Measurements from ENCODE around the gene WNT16.
"Not testable (repeated sequence)": the region's sequence is repeated elsewhere in the genome, so short reads cannot be mapped to it uniquely, and the experiment has no call there.

The WNT16 gene, protein sequence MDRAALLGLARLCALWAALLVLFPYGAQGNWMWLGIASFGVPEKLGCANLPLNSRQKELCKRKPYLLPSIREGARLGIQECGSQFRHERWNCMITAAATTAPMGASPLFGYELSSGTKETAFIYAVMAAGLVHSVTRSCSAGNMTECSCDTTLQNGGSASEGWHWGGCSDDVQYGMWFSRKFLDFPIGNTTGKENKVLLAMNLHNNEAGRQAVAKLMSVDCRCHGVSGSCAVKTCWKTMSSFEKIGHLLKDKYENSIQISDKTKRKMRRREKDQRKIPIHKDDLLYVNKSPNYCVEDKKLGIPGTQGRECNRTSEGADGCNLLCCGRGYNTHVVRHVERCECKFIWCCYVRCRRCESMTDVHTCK

DNA sequence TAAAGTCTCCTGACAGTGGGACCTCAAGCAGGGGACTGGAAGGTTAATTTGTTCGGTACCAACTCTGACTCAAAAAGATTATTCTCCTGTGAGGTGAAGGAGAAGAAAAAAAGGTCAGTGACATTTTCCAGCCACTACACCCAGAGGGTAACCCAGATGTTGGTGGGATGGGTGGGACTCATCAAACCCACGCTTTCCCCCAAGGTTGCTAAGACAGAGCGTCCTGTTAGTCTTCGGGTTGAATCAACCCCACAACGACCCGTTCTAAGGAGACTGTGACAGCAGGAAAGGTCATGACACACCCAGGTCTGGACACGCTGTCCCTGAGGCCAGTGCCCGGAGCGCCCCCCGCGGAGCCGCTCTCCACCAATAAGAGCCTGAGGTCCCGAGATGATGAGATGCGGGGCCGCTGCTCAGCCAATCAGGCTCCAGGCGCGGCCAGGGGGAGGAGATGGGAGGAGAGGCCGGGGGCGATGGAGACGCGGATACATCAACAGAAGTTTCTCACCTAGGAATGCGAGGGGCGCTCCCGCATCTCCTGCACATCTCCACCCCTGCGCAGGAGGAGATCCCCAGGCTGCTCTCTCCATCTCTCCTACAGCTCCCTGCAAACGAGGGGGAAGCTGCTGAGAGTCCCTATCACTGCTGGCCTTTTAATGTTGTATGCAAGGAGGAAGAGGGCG is at the start of gene WNT16:
Gene WNT16 (plus strand): TSS at position 493 of the 683 bp plus-strand sequence. CDS start 293 bp downstream, outside the sequence.
- H3K27ac Mint-ChIP-seq (ENCODE audit: low read depth) = no peak within 1 kb of the TSS
- no peaks in the 10 kb centered on the region for H3K9me3 Mint-ChIP-seq
- H3K36me3 Mint-ChIP-seq (ENCODE audit: insufficient read depth) = peaks cover 2% of the 10 kb centered on the region
- peak within 1 kb of the TSS; percentile 54 for H3K4me3 Mint-ChIP-seq
- H3K27me3 Mint-ChIP-seq = peaks cover 77% of the 10 kb centered on the region
- no peak for DNase-seq (ENCODE audit: low spot score in 2 of 2)
- ATAC-seq (replicated peaks; ENCODE audit: extremely low read depth, poor library complexity, severe bottlenecking) = no peak
- H3K4me1 Mint-ChIP-seq = peaks cover 21% of the 10 kb centered on the region

- Mint-ChIP-seq H3K9me3 (no peaks in the 10 kb centered on the region), H3K27ac (ENCODE audit: low read depth) (no peak overlapping the region), H3K4me3 (no peak overlapping the region), H3K36me3 (ENCODE audit: insufficient read depth) (no peaks in the 10 kb centered on the region), H3K4me1 (no peaks in the 10 kb centered on the region), H3K27me3 (peaks cover 35% of the 10 kb centered on the region)
- DNase-seq (ENCODE audit: low spot score in 2 of 2) = no peak
- no peak for ATAC-seq (replicated peaks; ENCODE audit: extremely low read depth, poor library complexity, severe bottlenecking)
These were observed 49.7 kb upstream of the WNT16 start for GRCh38 chr7:121279060-121279620.

GRCh38 chr7:121279822-121280221 is 49.0 kb upstream of the WNT16 start:
- no peaks in the 10 kb centered on the region for H3K36me3 Mint-ChIP-seq (ENCODE audit: insufficient read depth)
- peaks cover 40% of the 10 kb centered on the region for H3K27me3 Mint-ChIP-seq
- no peaks in the 10 kb centered on the region for H3K4me1 Mint-ChIP-seq
- H3K27ac Mint-ChIP-seq (ENCODE audit: low read depth) = no peak overlapping the region
- no peak overlapping the region for H3K4me3 Mint-ChIP-seq
- H3K9me3 Mint-ChIP-seq = peaks cover 2% of the 10 kb centered on the region
- DNase-seq (ENCODE audit: low spot score in 2 of 2) = no peak
- no peak for ATAC-seq (replicated peaks; ENCODE audit: extremely low read depth, poor library complexity, severe bottlenecking)

GRCh38 chr7:121280656-121281055 is 48.1 kb upstream of the WNT16 start:
- ATAC-seq (replicated peaks; ENCODE audit: extremely low read depth, poor library complexity, severe bottlenecking) = no peak
- H3K9me3 Mint-ChIP-seq = peaks cover 11% of the 10 kb centered on the region
- H3K4me1 Mint-ChIP-seq = no peaks in the 10 kb centered on the region
- H3K36me3 Mint-ChIP-seq (ENCODE audit: insufficient read depth) = no peaks in the 10 kb centered on the region
- no peak overlapping the region for H3K27ac Mint-ChIP-seq (ENCODE audit: low read depth)
- peaks cover 48% of the 10 kb centered on the region for H3K27me3 Mint-ChIP-seq
- no peak overlapping the region for H3K4me3 Mint-ChIP-seq
- no peak for DNase-seq (ENCODE audit: low spot score in 2 of 2)

DNA sequence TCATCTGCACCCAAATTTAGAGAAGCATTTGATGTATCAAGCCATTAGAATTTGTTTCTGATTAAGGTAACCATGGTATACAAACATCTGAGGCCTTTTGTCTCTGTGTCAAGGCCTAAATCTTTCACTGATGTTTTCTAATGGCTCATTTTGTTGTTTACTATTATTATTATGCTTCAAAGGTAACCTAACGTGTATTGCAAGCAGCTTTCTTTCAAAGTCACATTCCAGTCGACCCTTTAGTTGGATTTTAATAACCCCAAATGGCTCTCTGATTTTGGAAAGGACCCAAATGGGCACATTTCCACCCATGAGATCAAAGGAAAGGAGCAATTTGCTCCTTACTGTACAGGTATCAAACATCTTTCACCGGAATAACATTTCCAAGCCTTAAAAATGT is 46.7 kb upstream of the WNT16 start:
- Mint-ChIP-seq H3K27ac (ENCODE audit: low read depth) (no peak overlapping the region), H3K4me3 (no peak overlapping the region), H3K4me1 (no peaks in the 10 kb centered on the region), H3K36me3 (ENCODE audit: insufficient read depth) (no peaks in the 10 kb centered on the region), H3K9me3 (peaks cover 13% of the 10 kb centered on the region), H3K27me3 (peaks cover 38% of the 10 kb centered on the region)
- no peak for DNase-seq (ENCODE audit: low spot score in 2 of 2)
- ATAC-seq (replicated peaks; ENCODE audit: extremely low read depth, poor library complexity, severe bottlenecking) = no peak

GRCh38 chr7:121285066-121285667 is 43.6 kb upstream of the WNT16 start:
- H3K27me3 Mint-ChIP-seq = peaks cover 14% of the 10 kb centered on the region
- no peaks in the 10 kb centered on the region for H3K4me1 Mint-ChIP-seq
- ATAC-seq (replicated peaks; ENCODE audit: extremely low read depth, poor library complexity, severe bottlenecking) = no peak
- H3K4me3 Mint-ChIP-seq = no peak overlapping the region
- peaks cover 13% of the 10 kb centered on the region for H3K9me3 Mint-ChIP-seq
- no peaks in the 10 kb centered on the region for H3K36me3 Mint-ChIP-seq (ENCODE audit: insufficient read depth)
- H3K27ac Mint-ChIP-seq (ENCODE audit: low read depth) = no peak overlapping the region
- DNase-seq (ENCODE audit: low spot score in 2 of 2) = no peak

GRCh38 chr7:121286186-121286585 is 42.6 kb upstream of the WNT16 start:
- no peak overlapping the region for H3K4me3 Mint-ChIP-seq

DNA sequence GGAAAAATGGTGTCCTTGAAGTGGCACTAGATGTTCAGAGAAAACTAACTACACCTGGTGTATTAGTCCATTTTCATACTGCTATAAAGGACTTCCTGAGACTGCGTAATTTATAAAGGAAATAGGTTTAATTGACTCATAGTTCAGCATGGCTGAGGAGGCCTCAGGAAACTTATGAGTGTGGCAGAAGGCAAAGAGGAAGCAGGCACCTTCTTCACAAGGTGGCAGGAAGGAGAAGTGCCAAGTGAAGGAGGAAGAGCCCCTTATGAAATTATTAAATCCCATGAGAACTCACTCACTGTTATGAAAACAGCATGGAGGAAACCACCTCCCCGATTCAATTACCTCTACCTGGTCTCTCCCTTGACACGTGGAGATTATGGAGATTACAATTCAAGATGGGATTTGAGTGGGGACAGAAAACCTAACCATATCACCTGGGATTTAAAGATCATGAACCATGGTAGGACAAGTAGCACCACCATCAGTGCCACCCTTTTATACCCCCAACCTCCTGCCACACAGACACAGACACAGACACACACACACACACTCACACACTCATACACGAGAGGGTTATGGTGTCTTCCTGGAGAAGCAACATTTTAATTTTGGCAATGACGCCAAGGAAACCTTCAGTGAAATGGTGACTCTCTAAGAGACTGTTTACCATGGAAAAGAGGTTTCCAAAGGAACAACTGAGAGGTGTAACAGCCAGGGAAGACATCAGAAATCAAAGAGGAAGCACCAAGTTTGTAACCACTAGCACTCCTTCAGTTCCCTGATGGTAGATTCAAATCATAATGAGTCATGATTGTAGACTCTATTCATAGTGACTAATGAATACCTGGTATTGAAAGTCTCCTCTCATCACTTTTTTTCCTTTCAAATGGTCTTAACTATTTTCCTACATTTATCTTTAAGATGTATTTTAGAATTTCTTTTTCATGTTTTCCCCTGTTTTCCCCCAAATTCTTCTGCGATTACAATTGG is 41.8 kb upstream of the WNT16 start:
- no peak overlapping the region for H3K27ac Mint-ChIP-seq (ENCODE audit: low read depth)
- peaks cover 19% of the 10 kb centered on the region for H3K27me3 Mint-ChIP-seq
- H3K4me1 Mint-ChIP-seq = no peaks in the 10 kb centered on the region
- no peaks in the 10 kb centered on the region for H3K36me3 Mint-ChIP-seq (ENCODE audit: insufficient read depth)
- H3K9me3 Mint-ChIP-seq = peaks cover 15% of the 10 kb centered on the region
- ATAC-seq (replicated peaks; ENCODE audit: extremely low read depth, poor library complexity, severe bottlenecking) (no peak), DNase-seq (ENCODE audit: low spot score in 2 of 2) (no peak)
- H3K4me3 Mint-ChIP-seq = no peak overlapping the region

More at GRCh38 chr7:121286186-121286585, 42.6 kb upstream of the WNT16 start:
- DNase-seq (ENCODE audit: low spot score in 2 of 2) (no peak), ATAC-seq (replicated peaks; ENCODE audit: extremely low read depth, poor library complexity, severe bottlenecking) (no peak)
- Mint-ChIP-seq H3K27me3 (peaks cover 14% of the 10 kb centered on the region), H3K9me3 (peaks cover 13% of the 10 kb centered on the region), H3K36me3 (ENCODE audit: insufficient read depth) (no peaks in the 10 kb centered on the region), H3K27ac (ENCODE audit: low read depth) (no peak overlapping the region), H3K4me1 (no peaks in the 10 kb centered on the region)

DNA sequence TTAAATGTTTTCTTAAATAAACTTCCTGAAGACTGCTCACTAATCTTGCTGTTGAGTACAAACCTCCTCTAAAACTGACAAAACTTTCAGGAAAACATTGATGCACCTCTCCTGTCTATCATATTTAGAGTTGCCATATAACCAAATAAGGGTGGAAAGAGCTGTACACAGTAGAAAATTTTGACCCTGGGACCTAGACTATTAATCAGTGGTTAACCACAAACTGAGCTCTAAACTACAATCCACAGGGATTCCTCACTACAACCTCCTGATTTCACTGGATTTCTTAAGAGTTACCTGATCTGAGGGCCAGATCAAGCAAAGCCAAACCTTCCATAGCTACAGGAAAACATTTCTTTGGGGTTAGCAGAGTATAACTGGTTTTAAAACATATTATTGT is 39.9 kb upstream of the WNT16 start:
- Mint-ChIP-seq H3K4me1 (no peaks in the 10 kb centered on the region), H3K4me3 (no peak overlapping the region), H3K27ac (ENCODE audit: low read depth) (no peak overlapping the region), H3K9me3 (peaks cover 23% of the 10 kb centered on the region), H3K27me3 (peaks cover 38% of the 10 kb centered on the region), H3K36me3 (ENCODE audit: insufficient read depth) (no peaks in the 10 kb centered on the region)
- ATAC-seq (replicated peaks; ENCODE audit: extremely low read depth, poor library complexity, severe bottlenecking) (no peak), DNase-seq (ENCODE audit: low spot score in 2 of 2) (no peak)

GRCh38 chr7:121289930-121290329 is 38.9 kb upstream of the WNT16 start:
- ATAC-seq (replicated peaks; ENCODE audit: extremely low read depth, poor library complexity, severe bottlenecking); DNase-seq (ENCODE audit: low spot score in 2 of 2); H3K36me3 Mint-ChIP-seq (ENCODE audit: insufficient read depth); H3K4me3 Mint-ChIP-seq; H3K27ac Mint-ChIP-seq (ENCODE audit: low read depth); H3K4me1 Mint-ChIP-seq: not testable (repeated sequence)
- H3K9me3 Mint-ChIP-seq = peaks cover 23% of the 10 kb centered on the region
- peaks cover 37% of the 10 kb centered on the region for H3K27me3 Mint-ChIP-seq

DNA sequence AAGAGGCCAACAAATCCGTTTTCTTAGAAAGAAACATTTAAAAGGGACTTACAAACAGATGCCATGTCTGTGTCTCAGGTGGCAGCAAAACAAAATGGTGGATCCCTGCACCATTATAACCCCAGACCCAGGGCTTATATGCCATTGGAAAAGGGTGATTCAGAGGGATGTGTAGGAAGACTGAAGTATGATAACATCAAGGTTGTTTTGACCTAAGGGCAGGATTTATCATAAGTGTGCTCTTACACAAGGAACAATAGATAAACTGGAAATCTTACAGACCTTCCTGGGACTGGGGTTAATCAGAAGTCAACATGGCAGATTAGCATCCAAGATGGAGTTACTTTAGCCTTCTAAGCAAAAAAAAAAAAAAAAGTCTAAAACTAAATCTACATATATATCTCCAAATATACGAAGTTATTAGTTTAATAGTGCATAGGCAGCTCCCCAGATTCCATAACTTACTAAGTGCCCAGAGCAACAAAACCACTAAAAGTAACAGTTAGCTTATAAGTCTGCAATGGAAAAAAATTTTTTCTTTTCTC is 34.3 kb upstream of the WNT16 start:
- H3K4me1 Mint-ChIP-seq = no peaks in the 10 kb centered on the region
- DNase-seq (ENCODE audit: low spot score in 2 of 2) = no peak
- no peak for ATAC-seq (replicated peaks; ENCODE audit: extremely low read depth, poor library complexity, severe bottlenecking)
- no peaks in the 10 kb centered on the region for H3K36me3 Mint-ChIP-seq (ENCODE audit: insufficient read depth)
- peaks cover 13% of the 10 kb centered on the region for H3K9me3 Mint-ChIP-seq
- no peak overlapping the region for H3K4me3 Mint-ChIP-seq
- peaks cover 29% of the 10 kb centered on the region for H3K27me3 Mint-ChIP-seq
- no peak overlapping the region for H3K27ac Mint-ChIP-seq (ENCODE audit: low read depth)
